AG09319 (cell line): ENCODE results near the gene GNAZ.

Experiments used
- DNase-seq: peaks from one replicate; pipeline ENCODE4 v3.0.0-alpha.2; 2010; ENCODE audit warnings: low read depth; ENCODE audit errors: extremely low read depth
- CTCF ChIP-seq: IDR thresholded peaks from 2 replicates; pipeline ENCODE4 v1.5.1; 2011; ENCODE audit warnings: low read depth, mild to moderate bottlenecking, inconsistent platforms, low read length, moderate library complexity

The GNAZ gene

GRCh38 chr22:23067691-23068090, 2.6 kb upstream of the GNAZ start:
- no peak for TF ChIP-seq CTCF
- no peak for DNase-seq

GRCh38 chr22:23068096-23068831, 2.1 kb upstream of the GNAZ start:
- no peak for DNase-seq
- no peak for TF ChIP-seq CTCF

- no peak for DNase-seq
- TF ChIP-seq CTCF = no peak
These were observed 1.4 kb upstream of the GNAZ start for GRCh38 chr22:23068832-23069385.

GRCh38 chr22:23069502-23070357, 589 bp upstream of the GNAZ start:
- peak; percentile 79 for DNase-seq
- no peak for TF ChIP-seq CTCF

- no peak for TF ChIP-seq CTCF
These were observed 1.1 kb downstream of the GNAZ start for GRCh38 chr22:23071230-23072076.

GRCh38 chr22:23072077-23072910, 2.0 kb downstream of the GNAZ start:
- TF ChIP-seq CTCF = no peak
- DNase-seq = no peak

More at GRCh38 chr22:23071230-23072076, 1.1 kb downstream of the GNAZ start:
- no peak for DNase-seq
